GM12892 (cell line): ENCODE data around the gene ARHGEF19.

Source experiments
- POLR2A ChIP-seq: IDR thresholded peaks from 2 replicates; pipeline ENCODE4 v1.6.1; 2011; ENCODE audit warnings: low read depth, low read length, control low read depth
- POLR2AphosphoS5 ChIP-seq: IDR thresholded peaks from 2 replicates; pipeline ENCODE4 v1.6.1; 2011; ENCODE audit warnings: low read depth, low read length, control low read depth
- TAF1 ChIP-seq: IDR thresholded peaks from 2 replicates; pipeline ENCODE4 v1.6.1; 2011; ENCODE audit warnings: low read depth, mild to moderate bottlenecking, control low read depth, low read length, borderline replicate concordance

DNA sequence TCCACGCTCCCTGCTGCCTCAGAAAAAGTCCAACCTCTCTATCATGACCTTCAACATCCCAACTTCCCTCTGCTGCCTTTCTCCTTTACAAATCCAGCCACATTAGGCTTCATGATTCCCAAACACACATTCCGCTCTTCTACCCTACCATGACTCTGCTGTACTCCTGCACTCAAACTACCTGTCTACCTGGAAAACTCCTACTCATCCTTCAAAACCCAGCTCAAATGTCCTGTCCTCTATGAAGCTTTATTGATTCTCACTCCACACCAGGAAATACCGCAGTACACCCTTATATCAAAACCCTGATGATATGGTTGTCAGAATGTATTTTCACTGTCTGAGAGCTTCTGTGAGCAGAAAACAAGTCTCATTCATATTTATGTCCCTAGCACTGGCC lies 8.9 kb downstream of the ARHGEF19 start:
- no peak for TF ChIP-seq POLR2AphosphoS5
- TF ChIP-seq POLR2A, result no peak
- TF ChIP-seq TAF1, result no peak
